ENCODE data around the gene GHRH.

GHRH gene, protein sequence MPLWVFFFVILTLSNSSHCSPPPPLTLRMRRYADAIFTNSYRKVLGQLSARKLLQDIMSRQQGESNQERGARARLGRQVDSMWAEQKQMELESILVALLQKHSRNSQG

GRCh38 chr20:37261714-37262113 lies at the start of gene GHRH:
Gene GHRH (minus strand): TSS chr20:37261814. CDS start chr20:37256889, 4,925 bp downstream.
- DNase-seq: no peak

DNA sequence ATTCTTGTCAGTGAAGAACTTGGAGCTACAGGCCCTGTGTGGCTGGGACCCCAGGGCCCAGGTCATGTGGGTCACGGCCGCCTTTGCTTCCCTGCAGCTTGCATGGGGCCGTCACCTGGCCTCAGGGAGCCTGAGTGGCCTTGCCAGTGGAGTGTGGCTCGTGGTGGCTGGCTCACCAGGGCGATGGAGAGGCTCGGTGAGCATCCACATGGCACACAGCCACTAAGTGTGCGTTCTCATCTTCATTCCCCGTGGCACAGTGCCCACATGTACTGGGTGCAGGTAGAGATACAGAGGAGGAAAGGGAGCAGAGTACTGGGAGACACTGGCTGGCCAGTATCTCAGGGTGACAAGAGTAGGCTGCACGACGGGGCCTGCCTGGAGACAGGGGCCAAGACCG lies 49.3 kb upstream of the GHRH start:
- peak; percentile 13 for DNase-seq

GRCh38 chr20:37309936-37310590 lies 48.4 kb upstream of the GHRH start:
- DNase-seq: peak; percentile 10

DNA sequence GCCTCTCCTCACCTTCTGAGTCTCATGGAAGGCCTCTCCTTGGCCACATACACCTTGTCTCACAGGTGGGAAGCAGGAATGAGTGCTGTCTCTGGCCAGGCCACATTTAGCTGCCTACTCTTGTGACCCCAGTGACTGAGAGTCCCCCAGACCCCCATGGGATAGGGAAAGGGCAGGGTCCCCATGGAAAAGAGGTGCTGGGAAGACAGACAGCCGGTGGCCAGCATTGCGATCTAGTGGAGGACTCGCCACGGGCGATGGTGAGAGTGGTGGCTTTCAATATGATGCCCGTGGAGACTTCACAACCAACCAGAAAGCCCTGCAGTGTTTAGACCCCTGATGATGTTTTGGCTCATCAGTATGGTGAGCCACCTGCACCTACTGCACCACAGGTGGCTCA lies 47.7 kb upstream of the GHRH start:
- DNase-seq: no peak

DNA sequence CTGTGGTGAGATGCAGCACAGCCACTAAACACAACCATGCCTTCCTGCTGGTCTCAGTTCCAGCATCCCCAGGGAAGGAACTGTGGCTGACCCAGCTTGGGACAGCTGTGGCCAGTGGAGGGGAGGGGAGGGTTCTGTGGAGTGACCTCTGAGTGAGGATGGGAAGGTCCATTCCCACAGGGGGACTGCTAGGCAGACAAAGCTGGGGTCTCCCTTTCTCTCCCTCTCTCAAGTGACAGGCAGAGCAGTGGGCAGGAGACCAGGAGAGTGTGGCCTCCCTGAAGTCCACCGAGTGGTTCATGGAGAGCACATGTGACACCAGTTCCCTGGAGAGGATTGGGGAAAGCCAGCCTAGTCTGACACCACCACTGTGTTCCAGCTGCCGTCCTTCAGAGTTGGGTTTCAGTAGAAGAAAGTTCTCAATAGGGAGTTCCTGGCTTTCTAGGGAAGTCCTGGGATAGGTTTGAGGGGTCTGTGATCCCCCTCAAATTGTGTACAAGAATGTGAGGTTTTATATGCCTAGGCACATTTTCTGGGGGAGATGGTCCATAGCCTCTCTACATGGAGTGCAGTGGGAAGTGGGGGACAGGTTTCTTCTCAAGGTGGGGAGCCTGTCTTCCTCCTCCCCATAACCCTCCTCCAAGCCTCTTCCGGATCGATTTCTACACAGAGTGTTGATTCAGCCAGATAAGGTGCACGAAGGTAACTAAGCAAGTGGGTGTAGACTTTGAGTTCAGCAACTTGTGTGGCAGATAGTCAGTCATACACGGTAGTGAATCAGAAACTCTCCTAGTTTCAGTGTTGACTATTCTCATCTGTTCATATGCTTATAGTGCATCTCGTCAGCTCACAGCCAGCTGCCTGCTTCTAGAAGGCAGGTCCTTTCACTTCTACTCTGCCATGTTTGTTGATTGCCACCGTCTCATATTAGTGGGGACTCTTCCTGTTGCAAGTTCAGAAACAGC lies 46.8 kb upstream of the GHRH start:
- DNase-seq: no peak

DNA sequence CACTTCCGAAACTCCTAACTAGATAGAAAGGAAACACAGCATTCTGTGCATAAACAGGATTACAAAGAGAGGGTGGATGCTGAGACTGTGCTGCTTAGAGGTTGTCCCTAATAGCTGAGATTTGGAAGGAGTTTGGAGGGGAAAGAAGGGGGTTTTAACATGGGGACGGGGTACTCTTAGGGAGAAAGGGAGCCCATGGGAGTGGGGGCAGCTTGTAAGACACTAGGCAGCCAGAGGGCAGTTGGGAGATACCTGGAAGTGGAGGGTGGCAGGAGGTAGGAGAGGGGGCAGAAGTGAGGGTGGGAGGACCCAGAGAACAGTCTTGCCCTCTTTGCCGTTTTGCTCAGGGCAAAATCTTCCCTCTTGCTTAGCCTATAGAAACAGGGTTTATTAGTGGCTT lies 44.2 kb upstream of the GHRH start:
- no peak for DNase-seq

DNA sequence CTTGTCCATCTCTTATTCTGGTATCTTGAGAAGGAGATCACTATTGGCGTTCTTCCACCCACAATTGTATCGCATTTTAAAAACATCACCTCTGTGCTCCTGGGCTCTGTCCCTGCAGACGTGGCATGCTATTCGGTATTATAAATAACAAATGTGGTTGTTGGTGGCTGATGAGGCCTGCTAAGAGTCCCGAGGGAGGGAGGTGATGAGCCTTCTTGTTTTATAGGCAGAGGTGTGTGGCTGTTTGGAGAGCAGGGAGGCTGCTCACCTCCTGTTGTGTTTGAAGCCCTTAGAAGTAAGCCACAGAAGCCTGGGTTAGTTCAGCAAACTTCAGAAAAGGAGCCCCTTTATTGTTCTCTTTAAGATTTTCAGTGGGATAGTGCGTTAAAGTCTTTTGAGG lies 43.5 kb upstream of the GHRH start:
- no peak for DNase-seq

GRCh38 chr20:37303637-37304036 lies 42.0 kb upstream of the GHRH start:
- DNase-seq: no peak

- DNase-seq: no peak
Observed at GRCh38 chr20:37302981-37303380, 41.4 kb upstream of the GHRH start.

DNA sequence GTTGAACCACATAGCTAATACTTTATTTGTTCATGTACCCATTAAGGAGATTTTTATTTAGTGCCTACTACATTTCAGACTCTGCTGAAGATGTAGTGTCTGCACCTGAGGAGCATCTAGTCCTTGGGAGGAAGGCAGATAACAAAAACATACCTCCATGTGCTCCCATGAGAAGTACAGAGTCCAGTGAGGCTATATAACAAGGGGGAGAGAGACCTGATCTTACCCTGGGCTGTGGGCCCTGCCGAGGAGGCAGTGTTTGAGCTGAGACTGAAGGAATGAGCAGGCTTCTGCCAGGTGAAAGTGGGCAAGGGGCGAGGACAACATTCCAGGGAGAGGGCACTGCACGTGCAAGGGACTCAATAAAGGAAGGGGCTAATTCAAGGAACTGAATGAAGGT lies 39.9 kb upstream of the GHRH start:
- no peak for DNase-seq

GRCh38 chr20:37301120-37301519 lies 39.5 kb upstream of the GHRH start:
- no peak for DNase-seq

- DNase-seq: no peak
Observed at GRCh38 chr20:37299718-37300528, 38.3 kb upstream of the GHRH start.

GRCh38 chr20:37298190-37298939 lies 36.8 kb upstream of the GHRH start:
- DNase-seq: no peak

GRCh38 chr20:37297066-37297736 lies 35.6 kb upstream of the GHRH start:
- no peak for DNase-seq

- no peak for DNase-seq
Observed at GRCh38 chr20:37296371-37296770, 34.8 kb upstream of the GHRH start.

GRCh38 chr20:37295595-37295994 lies 34.0 kb upstream of the GHRH start:
- peak; percentile 94 for DNase-seq

DNA sequence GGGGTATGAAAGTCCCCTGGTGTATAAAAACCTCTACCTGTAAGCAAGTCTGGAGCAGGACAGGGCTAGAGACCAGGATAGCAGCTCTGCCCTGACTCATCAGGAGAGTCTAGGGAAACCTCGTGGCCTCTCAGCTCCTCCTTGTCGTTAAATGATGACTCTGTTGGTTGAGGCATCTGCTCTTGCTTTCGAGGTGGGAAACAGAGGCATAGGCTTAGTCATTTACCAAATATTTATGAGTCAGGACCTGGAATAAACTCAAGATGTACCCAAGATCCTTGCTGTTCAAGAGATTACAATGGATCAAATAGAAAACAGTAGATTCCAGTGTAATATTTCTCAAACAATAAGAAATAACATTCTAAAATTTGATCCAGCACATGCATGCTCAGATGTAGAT lies 33.4 kb upstream of the GHRH start:
- DNase-seq: peak; percentile 31

DNA sequence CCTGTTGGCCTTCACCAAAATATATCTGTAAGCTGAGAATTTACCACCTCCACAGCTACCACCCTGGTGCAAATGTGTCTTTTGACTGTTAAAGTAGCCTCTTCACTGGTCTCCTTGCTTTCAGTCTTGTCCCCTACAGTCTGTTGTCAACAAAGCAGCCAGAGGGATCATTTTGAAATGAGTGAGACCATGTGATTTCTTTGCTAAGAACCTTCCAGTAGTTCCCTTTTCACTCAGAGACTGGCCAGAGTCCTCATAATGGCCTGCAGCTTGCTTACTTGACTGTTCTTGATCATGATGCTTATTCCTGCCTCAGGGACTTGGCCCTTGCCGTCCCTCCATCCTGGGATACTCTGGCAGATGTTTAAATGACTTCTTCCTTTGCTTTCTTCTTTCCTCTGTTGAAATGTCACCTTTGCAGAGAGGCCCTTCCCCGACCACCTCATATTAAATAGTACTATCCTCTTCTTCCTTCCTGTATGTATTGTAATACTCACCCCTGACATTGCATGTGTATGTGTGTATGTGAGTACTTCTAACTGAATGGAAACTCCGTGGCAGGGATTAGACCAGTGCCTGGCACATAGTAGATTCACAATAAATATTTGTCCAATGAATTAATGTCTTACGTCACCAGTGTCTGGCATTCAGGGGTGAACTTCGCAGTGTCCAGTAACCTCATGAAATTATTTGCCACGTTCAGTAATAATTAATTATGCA lies 32.8 kb upstream of the GHRH start:
- DNase-seq: peak; percentile 6

GRCh38 chr20:37293301-37293943 lies 31.8 kb upstream of the GHRH start:
- DNase-seq: no peak

GRCh38 chr20:37291724-37292126 lies 30.1 kb upstream of the GHRH start:
- DNase-seq: no peak

All from NCI-H2029 treated with DMSO at 0.1 percent for 48 hours (cell line).